B cell (primary cell): Measurements from ENCODE around the gene ZNF764. TPM values are rescaled to one million over a fixed set of nuclear protein-coding genes. Genes with fewer than 3 reads are reported as not detected.

Experiments
- ATAC-seq: fragments of 200-7000 bp; cut with Tn5 transposase; one replicate; pipeline ENCODE4 v1.10.0; 2021; ENCODE audit warnings: low read depth, mild to moderate bottlenecking, moderate number of reproducible peaks, moderate library complexity
- CTCF ChIA-PET: fragments of 350-600 bp; sonication (Branson Sonifier 250); formaldehyde crosslinking; loops from one replicate; lab custom pipeline; 2021; ENCODE audit warnings: antibody characterized with exemption, inconsistent platforms; lab: Charles Lee
- POLR2A ChIA-PET: fragments of 350-600 bp; sonication (Branson Sonifier 250); formaldehyde crosslinking; loops from one replicate; lab custom pipeline; 2021; ENCODE audit warnings: antibody characterized with exemption; lab: Charles Lee
- DNase-seq: peaks from one replicate; pipeline ENCODE4 v3.0.0; 2013
- H2AFZ ChIP-seq: 2 replicates; pipeline ENCODE4 v1.6.1; 2012; ENCODE audit warnings: mild to moderate bottlenecking, low read depth, low read length; ENCODE audit not compliant: insufficient read depth, poor library complexity, severe bottlenecking
- H3K27ac ChIP-seq, 2 donors: 1 replicate in 1 of 2; 2 replicates in 1 of 2; pipeline ENCODE4 v1.5.1; 2012 to 2013; ENCODE audit warnings: low read length in 2 of 2, mild to moderate bottlenecking in 2 of 2, moderate library complexity in 1 of 2
- H3K27me3 ChIP-seq, 4 experiments: fragments of 200-600 bp in 1 of 4; sonication (generic) in 1 of 4; replicated peaks in 1 of 4; 1 replicate in 2 of 4; 2 replicates in 2 of 4; pipeline versions ENCODE4 v1.6.1 to v1.7.0; 2013 to 2016; ENCODE audit warnings: low read length in 3 of 4, mild to moderate bottlenecking in 2 of 4, mixed read lengths in 1 of 4, moderate library complexity in 1 of 4; ENCODE audit not compliant: insufficient read depth in 4 of 4, control insufficient read depth in 3 of 4; ENCODE audit errors: control extremely low read depth in 1 of 4
- H3K36me3 ChIP-seq, 2 experiments: replicated peaks in 1 of 2; 1 replicate in 1 of 2; 2 replicates in 1 of 2; pipeline versions ENCODE4 v1.6.1 to v1.7.1; 2013; ENCODE audit warnings: low read length in 1 of 2; ENCODE audit not compliant: insufficient read depth in 2 of 2, control insufficient read depth in 1 of 2; ENCODE audit errors: control extremely low read depth in 1 of 2, extremely low read depth in 1 of 2
- H3K4me1 ChIP-seq, 2 donors: fragments of 200-600 bp in 1 of 2; sonication (generic) in 1 of 2; 1 replicate in 1 of 2; 2 replicates in 1 of 2; pipeline versions ENCODE4 v1.5.1 to v1.6.1; 2013 to 2017; ENCODE audit warnings: low read length in 2 of 2; ENCODE audit not compliant: control insufficient read depth in 2 of 2, insufficient read depth in 2 of 2
- H3K4me2 ChIP-seq: replicated peaks from 2 replicates; pipeline ENCODE3; 2012; ENCODE audit warnings: mild to moderate bottlenecking, low read depth, low read length; ENCODE audit not compliant: poor library complexity, severe bottlenecking
- H3K4me3 ChIP-seq, 5 experiments: fragments of 200-600 bp in 1 of 5; sonication (generic) in 1 of 5; 1 replicate in 3 of 5; 2 replicates in 2 of 5; pipeline versions ENCODE4 v1.5.1 to v1.7.0; 2011 to 2016; ENCODE audit warnings: low read length in 4 of 5, mild to moderate bottlenecking in 4 of 5, low read depth in 2 of 5, control low read depth in 1 of 5, moderate library complexity in 1 of 5; ENCODE audit not compliant: insufficient read depth in 1 of 5; ENCODE audit errors: control extremely low read depth in 1 of 5, extremely low read depth in 1 of 5
- H3K79me2 ChIP-seq: fragments of 200-600 bp; sonication (generic); one replicate; pipeline ENCODE4 v1.6.0; 2016; ENCODE audit warnings: low read length; ENCODE audit not compliant: control insufficient read depth, insufficient read depth
- H3K9ac ChIP-seq: fragments of 200-600 bp; sonication (generic); 2 replicates; pipeline ENCODE4 v1.6.1; 2017; ENCODE audit warnings: mild to moderate bottlenecking, low read length, moderate library complexity
- H3K9me3 ChIP-seq, 3 donors: one replicate each; pipeline versions ENCODE4 v1.6.1 to v1.7.1; 2013; ENCODE audit warnings: low read length in 2 of 3; ENCODE audit not compliant: control insufficient read depth in 2 of 3, insufficient read depth in 1 of 3; ENCODE audit errors: control extremely low read depth in 1 of 3
- H4K20me1 ChIP-seq: 2 replicates; pipeline ENCODE4 v1.6.0; 2012; ENCODE audit warnings: mild to moderate bottlenecking, low read length; ENCODE audit not compliant: insufficient read depth, control insufficient read depth, poor library complexity, severe bottlenecking
- H3K27ac Mint-ChIP-seq: one replicate; pipeline ENCODE4 v1.8.0; 2021; ENCODE audit warnings: mixed read lengths
- H3K27me3 Mint-ChIP-seq: one replicate; pipeline ENCODE4 v1.8.0; 2021; ENCODE audit warnings: mixed read lengths
- H3K4me1 Mint-ChIP-seq: one replicate; pipeline ENCODE4 v1.8.0; 2021; ENCODE audit warnings: mixed read lengths
- H3K4me3 Mint-ChIP-seq: one replicate; pipeline ENCODE4 v1.8.0; 2021; ENCODE audit warnings: mixed read lengths
- H3K9me3 Mint-ChIP-seq: one replicate; pipeline ENCODE4 v1.8.0; 2022; ENCODE audit warnings: mixed read lengths; ENCODE audit not compliant: insufficient read depth
- CTCF ChIP-seq: fragments of 200-600 bp; IDR thresholded peaks from one replicate; pipeline ENCODE4 v1.8.0; 2022; ENCODE audit warnings: antibody characterized with exemption, mild to moderate bottlenecking
- EZH2 ChIP-seq: IDR thresholded peaks from 2 replicates; pipeline ENCODE4 v1.6.1; 2012; ENCODE audit warnings: borderline replicate concordance, low read depth, mild to moderate bottlenecking, moderate library complexity, low read length; ENCODE audit not compliant: insufficient read depth, poor library complexity, severe bottlenecking
- WGBS: methylation state at CpG from one replicate; pipeline ENCODE4 v1.1.5; 2013; ENCODE audit warnings: missing lambda C conversion rate; ENCODE audit not compliant: insufficient coverage; 5-methylcytosine and 5-hydroxymethylcytosine counted together
- intact Hi-C: fragments of 100-400 bp; cut with micrococcal nuclease; formaldehyde crosslinking; loops from one replicate; pipeline ENCODE4 v1.10.0; 2022
- polyA plus RNA-seq: library from polyadenylated mRNA; depleted of rRNA; stranded (reverse); fragments of >200 nt; gene quantifications from 2 replicates; pipeline ENCODE4 v1.2.3, GENCODE V29; 2012
- total RNA-seq, 2 donors: library from RNA; stranded (reverse); fragments of 120-200 nt in 1 of 2; gene quantifications; 1 replicate in 1 of 2; 2 replicates in 1 of 2; pipeline versions ENCODE4 v1.2.3 to v1.2.4, GENCODE V29; 2013 to 2022

The ZNF764 gene
- total and polyA plus RNA-seq, 2 donors (not counting 1 experiment from before 2014, with no cell fraction given) = 12.6 to 20.9 TPM

DNA sequence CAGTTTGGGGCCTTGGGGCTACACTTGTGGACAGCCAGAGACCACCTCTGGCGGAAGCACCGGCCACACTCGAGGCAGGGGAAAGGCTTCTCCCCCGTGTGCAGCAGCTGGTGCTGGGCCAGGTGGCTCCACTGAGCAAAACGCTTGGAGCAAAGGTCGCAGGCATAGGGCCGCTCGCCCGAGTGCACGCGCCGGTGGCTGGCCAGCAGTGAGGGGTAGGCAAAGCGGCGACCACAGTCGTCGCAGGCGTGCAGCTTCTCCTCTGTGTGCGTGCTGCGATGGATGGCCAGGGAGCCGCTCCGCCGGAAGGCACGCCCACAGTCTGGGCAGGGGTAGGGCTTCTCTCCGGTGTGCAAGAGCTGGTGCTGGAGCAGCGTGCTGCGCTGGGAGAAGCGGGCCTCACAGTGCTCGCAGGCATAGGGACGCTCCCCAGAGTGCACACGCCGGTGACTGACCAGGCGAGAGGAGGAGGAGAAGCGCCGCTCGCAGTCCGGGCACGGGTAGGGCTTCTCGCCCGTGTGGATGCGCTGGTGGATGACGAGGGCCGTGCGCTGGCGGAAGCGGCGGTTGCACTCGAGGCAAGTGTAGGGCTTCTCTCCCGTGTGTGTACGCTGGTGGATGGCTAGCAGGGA, 46.3 kb upstream of the ZNF764 start:
- ATAC-seq (no peak), DNase-seq (no peak)
- H3K27ac ChIP-seq = no peak overlapping the region
- H3K36me3 ChIP-seq = peaks cover 0 to 27% of the 10 kb centered on the region in 2 experiments
- H3K27ac Mint-ChIP-seq = no peak overlapping the region
- no peaks in the 10 kb centered on the region for H3K9me3 Mint-ChIP-seq
- ChIA-PET POLR2A (no interaction called here), CTCF (interaction anchor here (2.7 kb wide), 1 partner anchor 10 kb away, joined by 13 read pairs; no protein-coding TSS in a partner anchor)
- H4K20me1 ChIP-seq = no peaks in the 10 kb centered on the region
- WGBS = 97% methylated on average over 49 of the region's 49 CpGs
- no peak overlapping the region for H3K9ac ChIP-seq
- H3K27me3 Mint-ChIP-seq = no peaks in the 10 kb centered on the region
- TF ChIP-seq EZH2 (no peak), CTCF (no peak)
- no peaks in the 10 kb centered on the region for H3K9me3 ChIP-seq
- no peak overlapping the region for H2AFZ ChIP-seq
- intact Hi-C loops = no loop called here
- H3K4me2 ChIP-seq = no peak overlapping the region
- H3K4me1 Mint-ChIP-seq = peaks cover 7% of the 10 kb centered on the region
- H3K4me1 ChIP-seq = peaks cover 8% of the 10 kb centered on the region in 2 donors
- H3K4me3 ChIP-seq = no peak overlapping the region
- H3K27me3 ChIP-seq = no peaks in the 10 kb centered on the region
- peaks cover 12% of the 10 kb centered on the region for H3K79me2 ChIP-seq
- no peak overlapping the region for H3K4me3 Mint-ChIP-seq

- Histone ChIP-seq H4K20me1 (no peaks in the 10 kb centered on the region), H2AFZ (no peak overlapping the region), H3K79me2 (peaks cover 7% of the 10 kb centered on the region), H3K36me3 (peaks cover 0 to 27% of the 10 kb centered on the region in 2 experiments), H3K4me1 (peaks cover 3% of the 10 kb centered on the region in 2 donors), H3K9ac (no peak overlapping the region), H3K9me3 (no peaks in the 10 kb centered on the region), H3K27ac (no peak overlapping the region), H3K4me3 (no peak overlapping the region), H3K27me3 (no peaks in the 10 kb centered on the region), H3K4me2 (no peak overlapping the region)
- TF ChIP-seq CTCF (no peak), EZH2 (no peak)
- Mint-ChIP-seq H3K27ac (no peak overlapping the region), H3K4me3 (no peak overlapping the region), H3K9me3 (no peaks in the 10 kb centered on the region), H3K4me1 (peaks cover 3% of the 10 kb centered on the region), H3K27me3 (no peaks in the 10 kb centered on the region)
- ChIA-PET POLR2A (no interaction called here), CTCF (interaction anchor here (2.7 kb wide), 1 partner anchor 11 kb away, joined by 13 read pairs; no protein-coding TSS in a partner anchor)
- WGBS = 98% methylated on average over 7 of the region's 7 CpGs
- ATAC-seq (no peak), DNase-seq (no peak)
- intact Hi-C loops = no loop called here
These were observed 45.8 kb upstream of the ZNF764 start for GRCh38 chr16:30603945-30604315.
